HT-29 (cell line): ENCODE measurements around the gene HPCAL4. TPM values are rescaled to one million over a fixed set of nuclear protein-coding genes. Genes with fewer than 3 reads are reported as not detected.

Experiments used
- small RNA-seq: library from RNA; depleted of rRNA; stranded (forward); fragments of <200 nt; gene quantifications from one replicate; pipeline ENCODE3, GENCODE V24; 2014
- total RNA-seq: library from RNA; depleted of rRNA; stranded (reverse); fragments of >200 nt; shearing (Covaris generic); gene quantifications from 2 replicates; pipeline ENCODE4 v1.2.3, GENCODE V29; 2014; rRNA removed

The HPCAL4 gene
- total RNA-seq, 1 experiment from 2014 or later = not detected

Small RNAs within 50 kb of the gene (small RNA-seq; reads per million reads assigned to genes)
- gene RNU7-121P = not detected

Other genes with a start within 250 kb of the HPCAL4 start
- 0.05 TPM in 1 of 2 replicates, not detected in the other for gene BMP8A, start 199.8 kb downstream of the HPCAL4 start, total RNA-seq
- gene PABPC4, start 114.6 kb downstream of the HPCAL4 start, total RNA-seq = 166 and 191 TPM in 2 replicates
- gene HEYL, start 51.8 kb downstream of the HPCAL4 start, total RNA-seq = 0.05 and 0.16 TPM in 2 replicates
- not detected in 2 replicates for gene NT5C1A, start 19.3 kb downstream of the HPCAL4 start, total RNA-seq
- gene PPIE, start 47.4 kb upstream of the HPCAL4 start, total RNA-seq = 34.8 and 38.8 TPM in 2 replicates
- gene OXCT2, start 79.9 kb upstream of the HPCAL4 start, total RNA-seq = 3.4 and 4.6 TPM in 2 replicates
- gene BMP8B, start 97.4 kb upstream of the HPCAL4 start, total RNA-seq = 2.9 and 3.5 TPM in 2 replicates
- 25.1 and 27.9 TPM in 2 replicates for gene TRIT1, start 192.1 kb upstream of the HPCAL4 start, total RNA-seq
- gene MYCL, start 210.5 kb upstream of the HPCAL4 start, total RNA-seq = 11.6 and 12.4 TPM in 2 replicates